ENCODE measurements around the gene FAM222A. TPM values are rescaled to one million over a fixed set of nuclear protein-coding genes. Genes with fewer than 3 reads are reported as not detected.

The FAM222A gene
- total and polyA plus RNA-seq, 2 of the 8 experiments (the other 6 are each of a cell fraction or from before 2014, with no cell fraction given), result 0.94 to 1.1 TPM

DNA sequence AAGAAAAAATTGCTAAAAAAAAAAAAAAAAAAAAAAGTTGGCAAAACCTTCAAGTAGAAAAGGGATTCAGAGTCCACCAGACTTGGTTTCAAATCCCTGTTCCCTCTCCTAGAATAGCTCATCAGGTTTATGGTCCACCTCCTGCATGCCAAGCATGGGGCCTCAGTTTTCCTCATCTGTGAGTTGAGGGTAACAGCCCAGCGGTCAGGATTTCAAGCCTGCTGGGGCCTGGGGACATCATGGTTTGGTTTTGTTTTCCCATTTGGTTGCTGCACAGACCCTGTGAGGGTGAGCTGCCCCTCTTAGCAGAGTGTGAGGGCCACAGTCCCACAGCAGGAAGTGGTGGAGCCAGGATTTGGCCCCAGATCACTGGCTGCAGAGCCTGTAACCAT lies 12.5 kb downstream of the FAM222A start:
- ChIA-PET CTCF (ENCODE audit: partially characterized antibody) (interaction anchor here (0.6 to 1.9 kb wide), 8 partner anchors 9 to 128 kb away, joined by 3 to 10 read pairs (median 4); no protein-coding TSS in a partner anchor), POLR2A (ENCODE audit: partially characterized antibody) (interaction anchor here (0.9 to 1.0 kb wide), 2 partner anchors 48 to 69 kb away, joined by 3 read pairs; no protein-coding TSS in a partner anchor)
- Histone ChIP-seq H3K9ac (replicated peaks in 1 of 4; ENCODE audit: extremely low read depth in 1 of 4, low read depth in 3 of 4, low read length in 3 of 4) (no peak overlapping the region), H3K9me3 (ENCODE audit: insufficient read depth in 2 of 2, low read depth in 1 of 2, low read length in 1 of 2) (no peaks in the 10 kb centered on the region), H3K56ac (replicated peaks; ENCODE audit: insufficient read length, low read depth, low read length) (no peak overlapping the region), H4K8ac (ENCODE audit: extremely low read depth, insufficient read depth, low read length) (no peak overlapping the region; the same call in 1 of the 2 replicates), H3K23ac (ENCODE audit: insufficient read length) (no peak overlapping the region), H4K5ac (ENCODE audit: insufficient read length, low read depth, low read length) (no peak overlapping the region), H3K4ac (replicated peaks; ENCODE audit: insufficient read length, low read depth, low read length) (no peak overlapping the region), H3K23me2 (ENCODE audit: low read depth, low read length) (no peaks in the 10 kb centered on the region), H3K27ac (ENCODE audit: low read depth, low read length) (no peak overlapping the region), H2BK5ac (ENCODE audit: low read depth, low read length) (no peak overlapping the region), H3K79me2 (ENCODE audit: control insufficient read depth in 1 of 2, insufficient read depth in 2 of 2, low read length in 2 of 2) (no peaks in the 10 kb centered on the region), H3K4me3 (ENCODE audit: extremely low read depth in 1 of 4, insufficient read depth in 2 of 4, low read depth in 3 of 4, low read length in 4 of 4) (no peak overlapping the region), H3K36me3 (ENCODE audit: control insufficient read depth in 2 of 4, insufficient read depth in 4 of 4, low read length in 3 of 4) (no peaks in the 10 kb centered on the region), H2BK20ac (ENCODE audit: low read length) (no peak overlapping the region), H3K18ac (ENCODE audit: extremely low read depth, low read length) (no peak overlapping the region), H3K79me1 (ENCODE audit: low read depth, low read length) (no peaks in the 10 kb centered on the region), H3K14ac (ENCODE audit: insufficient read length) (no peak overlapping the region), H4K91ac (replicated peaks; ENCODE audit: insufficient read length, low read length) (no peak overlapping the region), H3K4me1 (replicated peaks in 1 of 4; ENCODE audit: control insufficient read depth in 3 of 4, insufficient read depth in 4 of 4, low read length in 3 of 4) (no peaks in the 10 kb centered on the region; a peak in 1 of 7 replicates), H2AK5ac (ENCODE audit: low read depth, low read length) (no peak overlapping the region), H4K20me1 (replicated peaks in 1 of 2; ENCODE audit: control insufficient read depth in 1 of 2, insufficient read depth in 2 of 2, low read length in 2 of 2) (peaks cover 0 to 2% of the 10 kb centered on the region in 2 experiments), H2BK12ac (ENCODE audit: low read depth, low read length) (no peak overlapping the region), H2AFZ (ENCODE audit: low read length) (no peak overlapping the region), H2BK15ac (ENCODE audit: low read length) (no peak overlapping the region), H2BK120ac (replicated peaks; ENCODE audit: low read depth, low read length) (no peak overlapping the region), H3K4me2 (ENCODE audit: insufficient read depth in 1 of 2, low read depth in 2 of 2, low read length in 2 of 2) (no peak overlapping the region), H3K27me3 (replicated peaks in 1 of 4; ENCODE audit: control insufficient read depth in 3 of 4, extremely low read depth in 1 of 4, insufficient read depth in 3 of 4, low read length in 3 of 4) (no peaks in the 10 kb centered on the region)
- WGBS, 2 experiments (ENCODE audit: extremely low coverage in 1 of 2, insufficient coverage in 1 of 2, insufficient read length in 1 of 2, insufficient replicate concordance in 2 of 2, low coverage in 1 of 2, low lambda C conversion rate in 2 of 2, missing lambda C conversion rate in 1 of 2), result 92% methylated on average over 1 of the region's 1 CpG; no CpG with 5 or more reads in 1 of the 2 experiments
- DNase-seq (ENCODE audit: low read depth in 1 of 2, low spot score in 2 of 2), result no peak
- no peak for FAIRE-seq
- no peak for TF ChIP-seq KDM1A (IDR thresholded peaks at IDR 0.05; ENCODE audit: borderline replicate concordance, low read length)
- TF ChIP-seq TEAD4 (IDR thresholded peaks at IDR 0.05; ENCODE audit: low read depth, low read length), result no peak
- TF ChIP-seq ASH2L (IDR thresholded peaks at IDR 0.05; ENCODE audit: low read length), result no peak
- TF ChIP-seq BACH1 (IDR thresholded peaks at IDR 0.05; ENCODE audit: low read length), result no peak
- TF ChIP-seq SP1 (IDR thresholded peaks at IDR 0.05; ENCODE audit: low read depth, low read length), result no peak
- no peak for TF ChIP-seq PHF8 (conservative IDR thresholded peaks at IDR 0.05; ENCODE audit: low read depth, low read length)
- TF ChIP-seq RNF2 (IDR thresholded peaks at IDR 0.05; ENCODE audit: borderline replicate concordance, low read depth, low read length, missing control alignments, poor library complexity, severe bottlenecking), result no peak
- no peak for TF ChIP-seq MAFK (IDR thresholded peaks at IDR 0.05; ENCODE audit: low read depth, low read length)
- no peak for TF ChIP-seq CREB1 (IDR thresholded peaks at IDR 0.05)
- no peak for TF ChIP-seq CTBP2 (IDR thresholded peaks at IDR 0.05; ENCODE audit: borderline replicate concordance, insufficient read depth, insufficient read length, low read length)
- TF ChIP-seq SRF (IDR thresholded peaks at IDR 0.05; ENCODE audit: low read depth, low read length), result no peak
- no peak for TF ChIP-seq JUN (IDR thresholded peaks at IDR 0.05; ENCODE audit: low read depth, low read length)
- no peak for TF ChIP-seq RAD21 (IDR thresholded peaks at IDR 0.05 in 1 of 2, conservative IDR thresholded peaks at IDR 0.05 in 1 of 2; ENCODE audit: low read depth in 2 of 2, low read length in 2 of 2)
- no peak for TF ChIP-seq CBX5 (IDR thresholded peaks at IDR 0.05; ENCODE audit: low read depth, low read length)
- no peak for TF ChIP-seq CEBPB (IDR thresholded peaks at IDR 0.05; ENCODE audit: low read depth, low read length)
